ENCODE measurements around the gene HDAC4.

DNA sequence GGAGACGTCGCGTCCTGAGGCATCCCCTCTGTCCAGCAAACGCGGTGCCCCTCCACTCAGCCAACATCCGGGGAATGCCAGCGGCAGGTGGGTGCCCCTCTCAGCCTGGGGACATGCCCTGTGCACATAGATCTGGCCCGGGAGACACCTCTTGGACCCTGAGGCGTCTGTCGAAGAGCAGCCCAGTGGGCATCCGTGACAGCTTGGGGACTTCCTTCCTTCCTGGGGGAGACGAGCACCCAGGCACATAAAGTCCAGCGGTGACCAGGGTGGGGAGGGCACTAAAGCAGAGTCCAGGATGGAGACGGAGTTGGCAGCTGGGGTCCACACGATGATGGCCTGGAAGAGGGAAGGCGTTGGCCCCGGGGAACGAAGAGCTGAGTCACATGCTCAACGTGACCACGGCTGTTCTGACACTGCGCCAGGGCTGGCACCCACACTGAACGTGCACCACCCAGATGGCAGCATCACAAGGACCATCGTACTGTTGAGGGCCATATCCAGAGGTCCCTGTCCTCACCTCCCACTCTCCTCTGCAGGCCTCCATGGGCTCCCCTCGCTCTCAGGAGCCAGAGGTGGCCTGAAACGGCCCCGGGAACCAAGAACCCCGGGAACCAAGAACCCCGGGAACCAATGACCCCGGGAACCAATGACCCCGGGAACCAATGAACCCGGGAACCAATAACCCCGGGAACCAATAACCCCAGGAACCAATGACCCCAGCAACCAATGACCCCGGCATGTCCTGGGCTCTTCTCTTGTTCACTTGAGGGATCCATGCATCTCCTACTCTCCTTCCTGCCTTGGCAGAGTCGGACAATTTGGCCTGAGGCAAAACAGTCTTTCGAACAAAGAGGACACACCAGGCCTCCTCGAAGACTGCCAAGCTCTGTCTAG, 22.6 kb downstream of the HDAC4 start:
- TF ChIP-seq CTCF (IDR thresholded peaks at IDR 0.05): no peak
- TF ChIP-seq POLR2A (IDR thresholded peaks at IDR 0.05): no peak
